ENCODE measurements around the gene GSTM4.
A peak's percentile ranks its signal among the peaks of the same experiment; 100 is the strongest.
"Not testable (repeated sequence)": the region's sequence is repeated elsewhere in the genome, so short reads cannot be mapped to it uniquely, and the experiment has no call there.

GSTM4 gene

DNA sequence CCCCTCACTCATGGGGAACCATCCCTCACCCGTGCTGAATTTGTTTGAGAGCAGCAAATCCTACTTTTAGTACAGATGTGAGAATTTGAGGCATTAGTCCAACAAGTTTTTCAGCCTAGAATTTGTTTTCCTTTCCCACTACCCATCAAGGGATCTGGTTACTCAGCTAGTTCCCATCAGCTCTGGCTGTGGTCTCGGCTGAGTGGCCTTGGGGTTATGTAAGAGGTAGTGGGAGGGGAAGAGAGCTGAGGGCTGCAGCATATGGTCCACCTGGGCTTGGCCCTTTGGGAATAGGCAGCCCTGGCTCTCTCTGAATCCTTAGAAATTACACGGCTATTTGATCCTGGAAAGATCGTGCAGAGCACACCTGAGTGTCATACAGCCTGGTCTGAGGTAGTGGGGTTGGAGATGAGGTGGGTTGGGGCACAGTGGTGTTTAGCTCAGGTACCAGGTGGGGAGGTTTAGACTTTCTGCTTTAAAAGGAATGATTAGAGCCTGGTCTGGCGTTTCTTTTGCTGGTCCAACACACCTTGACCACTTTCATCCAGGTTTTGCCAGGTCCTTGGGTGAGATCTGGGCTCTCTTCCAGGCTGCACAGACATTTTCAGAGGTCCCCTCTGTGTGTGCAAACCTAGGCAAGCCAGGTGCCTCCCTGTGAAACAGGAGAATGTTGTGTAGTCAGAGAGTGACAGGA lies 4.2 kb downstream of the GSTM4 start:
- intact Hi-C loops (cut with DNase I) = no loop called here
- DNase-seq = peak in 2 of 10 donors; percentile 64 to 70

GRCh38 chr1:109660691-109661026 lies 4.8 kb downstream of the GSTM4 start:
- DNase-seq; intact Hi-C loops (cut with DNase I): not testable (repeated sequence)

DNA sequence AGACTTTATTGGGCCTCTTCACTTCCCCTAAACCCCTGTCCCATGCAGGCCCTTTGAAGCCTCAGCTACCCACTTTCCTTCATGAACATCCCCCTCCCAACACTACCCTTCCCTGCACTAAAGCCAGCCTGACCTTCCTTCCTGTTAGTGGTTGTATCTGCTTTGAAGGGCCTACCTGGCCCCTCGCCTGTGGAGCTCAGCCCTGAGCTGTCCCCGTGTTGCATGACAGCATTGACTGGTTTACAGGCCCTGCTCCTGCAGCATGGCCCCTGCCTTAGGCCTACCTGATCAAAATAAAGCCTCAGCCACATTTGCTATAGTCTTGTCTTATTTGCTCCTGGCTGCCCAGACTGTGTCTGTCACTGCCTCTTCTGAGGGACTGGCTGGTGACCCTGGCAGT lies 5.5 kb downstream of the GSTM4 start:
- DNase-seq = peak in 2 of 10 donors; percentile 10 to 57
- intact Hi-C loops (cut with DNase I) = no loop called here

GRCh38 chr1:109664671-109665070 lies 8.8 kb downstream of the GSTM4 start:
- no peak for DNase-seq
- intact Hi-C loops (cut with DNase I) = no loop called here

GRCh38 chr1:109667452-109668122 lies 11.7 kb downstream of the GSTM4 start, which contains the start of gene GSTM2:
Gene GSTM2, plus strand, starts transcription at chr1:109668057. Its CDS starts 59 bp downstream, at chr1:109668116.
- DNase-seq = peak; percentile 73 to 97 (median 84)
- intact Hi-C loops (cut with DNase I) = no loop called here

DNA sequence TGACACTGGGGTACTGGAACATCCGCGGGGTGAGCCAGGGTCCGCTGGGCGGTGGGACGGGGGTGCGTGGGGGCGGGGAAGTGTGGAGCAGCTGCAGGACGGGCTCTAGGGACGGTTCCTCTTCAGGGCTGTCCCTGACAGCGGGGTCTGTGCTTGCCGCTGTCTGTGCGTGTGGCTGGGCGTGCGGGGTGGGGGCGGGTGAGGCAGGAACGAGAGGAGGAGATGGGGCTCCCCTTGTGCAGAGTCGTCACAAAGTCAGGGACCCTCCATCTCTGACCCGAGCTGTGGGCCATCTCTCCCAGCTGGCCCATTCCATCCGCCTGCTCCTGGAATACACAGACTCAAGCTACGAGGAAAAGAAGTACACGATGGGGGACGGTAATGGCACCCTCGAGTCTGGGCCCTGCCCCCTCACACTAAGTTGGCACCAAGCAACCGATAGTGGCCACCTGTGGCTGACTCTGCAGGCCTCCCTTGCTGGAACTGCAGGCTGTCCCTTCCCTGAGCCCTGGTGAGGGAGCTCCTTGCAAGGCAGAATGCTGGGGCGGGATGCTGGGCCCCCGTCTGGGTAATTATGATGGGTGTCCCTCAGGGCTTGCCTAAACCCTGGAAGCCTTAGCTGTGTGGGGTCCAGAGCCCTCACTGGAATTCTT lies 12.3 kb downstream of the GSTM4 start:
- intact Hi-C loops (cut with DNase I) = no loop called here

GRCh38 chr1:109669246-109669948 lies 13.5 kb downstream of the GSTM4 start:
- intact Hi-C loops (cut with DNase I) = no loop called here
- DNase-seq = no peak

More for the DNA sequence above, 12.3 kb downstream of the GSTM4 start:
- DNase-seq = no peak

GRCh38 chr1:109669949-109670302 lies 14.0 kb downstream of the GSTM4 start:
- intact Hi-C loops (cut with DNase I); DNase-seq: not testable (repeated sequence)

- no peak for DNase-seq
- intact Hi-C loops (cut with DNase I) = no loop called here
These were observed 15.2 kb downstream of the GSTM4 start for GRCh38 chr1:109671067-109671466.

DNA sequence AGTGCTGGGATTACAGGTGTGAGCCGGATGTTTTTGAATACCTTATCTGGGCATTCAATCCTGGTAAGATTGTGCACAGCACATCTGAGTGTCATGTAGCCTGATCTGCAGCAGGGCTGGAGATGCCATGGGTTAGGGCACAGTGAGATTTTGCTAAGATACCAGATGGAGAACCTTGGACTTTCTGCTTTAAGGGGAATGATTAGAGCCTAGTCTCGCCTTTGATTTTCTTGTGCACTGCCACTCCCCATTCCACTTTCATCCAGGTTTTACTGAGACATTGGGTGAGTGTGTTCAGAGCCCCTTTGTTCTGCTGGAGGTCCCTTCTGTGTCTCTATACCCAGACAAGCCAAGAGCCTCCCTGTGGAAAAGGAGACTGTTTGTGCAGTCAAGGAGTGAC lies 18.0 kb downstream of the GSTM4 start:
- intact Hi-C loops (cut with DNase I); DNase-seq: not testable (repeated sequence)

DNA sequence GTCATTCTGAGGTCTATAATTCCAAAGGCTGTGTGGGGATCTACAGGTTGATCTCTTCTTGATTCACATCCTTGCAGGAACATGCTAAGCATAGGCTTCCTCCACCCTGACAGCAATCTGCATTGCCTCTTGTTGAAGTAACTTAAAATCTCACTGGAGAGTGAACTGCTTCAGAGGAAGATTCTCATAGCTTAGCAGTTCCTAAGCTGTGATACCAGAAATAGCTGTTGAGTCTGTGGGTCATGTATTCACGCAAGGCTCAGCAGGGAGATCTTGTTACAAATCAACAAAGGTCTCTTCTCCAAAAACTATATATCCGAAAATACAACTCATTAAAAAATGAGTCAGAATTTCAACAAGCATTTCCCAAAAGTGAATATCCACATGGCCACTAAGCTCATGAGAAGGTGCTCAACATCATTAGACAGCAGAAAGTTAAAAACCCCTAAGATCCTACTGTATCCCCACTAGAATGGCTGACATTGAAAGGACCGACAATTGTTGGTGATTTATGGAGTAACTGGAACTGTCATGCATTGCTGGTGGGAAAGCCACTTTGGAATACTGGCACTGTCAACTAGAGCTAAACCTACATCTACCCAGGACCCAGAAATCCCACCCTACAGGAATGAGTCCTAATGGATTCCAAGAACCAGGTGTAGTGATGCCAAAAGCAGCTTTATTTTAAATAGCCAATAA lies 20.9 kb downstream of the GSTM4 start:
- intact Hi-C loops (cut with DNase I); DNase-seq: not testable (repeated sequence)

DNA sequence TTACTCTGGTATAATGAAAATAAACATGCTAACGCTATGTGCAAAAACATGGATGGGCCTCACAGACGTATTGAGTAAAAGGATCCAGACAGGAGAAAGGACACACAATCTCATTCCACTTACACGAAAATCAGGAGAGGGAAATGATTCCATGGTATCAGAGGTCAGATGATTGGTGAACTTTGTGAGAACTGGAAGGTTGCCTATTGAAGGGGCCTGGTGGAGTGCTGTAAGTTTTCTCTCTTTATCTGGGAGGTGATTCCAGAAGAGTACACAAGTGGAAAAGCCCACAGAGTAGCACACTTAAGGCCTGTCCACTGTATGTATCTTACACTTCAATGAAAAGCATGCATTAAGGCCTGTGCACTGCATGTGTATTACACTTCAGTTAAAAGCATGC lies 21.6 kb downstream of the GSTM4 start:
- intact Hi-C loops (cut with DNase I) = no loop called here
- no peak for DNase-seq

GRCh38 chr1:109678637-109679036 lies 22.7 kb downstream of the GSTM4 start:
- intact Hi-C loops (cut with DNase I); DNase-seq: not testable (repeated sequence)

DNA sequence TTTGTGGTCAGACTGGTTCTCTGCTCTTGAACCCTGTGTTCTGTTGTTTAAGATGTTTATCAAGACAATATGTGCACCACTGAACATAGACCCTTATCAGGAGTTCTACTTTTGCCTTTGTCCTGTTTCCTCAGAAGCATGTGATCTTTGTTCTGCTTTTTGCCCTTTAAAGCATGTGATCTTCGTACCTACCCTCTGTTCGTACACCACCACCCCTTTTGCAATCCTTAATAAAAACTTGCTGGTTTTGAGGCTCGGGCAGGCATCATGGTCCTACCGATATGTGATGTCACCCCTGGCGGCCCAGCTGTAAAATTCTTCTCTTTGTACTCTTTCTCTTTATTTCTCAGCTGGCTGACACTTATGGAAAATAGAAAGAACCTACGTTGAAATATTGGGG lies 28.9 kb downstream of the GSTM4 start:
- DNase-seq; intact Hi-C loops (cut with DNase I): not testable (repeated sequence)

GRCh38 chr1:109685399-109685798 lies 29.5 kb downstream of the GSTM4 start:
- intact Hi-C loops (cut with DNase I); DNase-seq: not testable (repeated sequence)

GRCh38 chr1:109685890-109686289 lies 30.0 kb downstream of the GSTM4 start:
- intact Hi-C loops (cut with DNase I); DNase-seq: not testable (repeated sequence)

GRCh38 chr1:109687109-109687508 lies 31.2 kb downstream of the GSTM4 start:
- intact Hi-C loops (cut with DNase I); DNase-seq: not testable (repeated sequence)

DNA sequence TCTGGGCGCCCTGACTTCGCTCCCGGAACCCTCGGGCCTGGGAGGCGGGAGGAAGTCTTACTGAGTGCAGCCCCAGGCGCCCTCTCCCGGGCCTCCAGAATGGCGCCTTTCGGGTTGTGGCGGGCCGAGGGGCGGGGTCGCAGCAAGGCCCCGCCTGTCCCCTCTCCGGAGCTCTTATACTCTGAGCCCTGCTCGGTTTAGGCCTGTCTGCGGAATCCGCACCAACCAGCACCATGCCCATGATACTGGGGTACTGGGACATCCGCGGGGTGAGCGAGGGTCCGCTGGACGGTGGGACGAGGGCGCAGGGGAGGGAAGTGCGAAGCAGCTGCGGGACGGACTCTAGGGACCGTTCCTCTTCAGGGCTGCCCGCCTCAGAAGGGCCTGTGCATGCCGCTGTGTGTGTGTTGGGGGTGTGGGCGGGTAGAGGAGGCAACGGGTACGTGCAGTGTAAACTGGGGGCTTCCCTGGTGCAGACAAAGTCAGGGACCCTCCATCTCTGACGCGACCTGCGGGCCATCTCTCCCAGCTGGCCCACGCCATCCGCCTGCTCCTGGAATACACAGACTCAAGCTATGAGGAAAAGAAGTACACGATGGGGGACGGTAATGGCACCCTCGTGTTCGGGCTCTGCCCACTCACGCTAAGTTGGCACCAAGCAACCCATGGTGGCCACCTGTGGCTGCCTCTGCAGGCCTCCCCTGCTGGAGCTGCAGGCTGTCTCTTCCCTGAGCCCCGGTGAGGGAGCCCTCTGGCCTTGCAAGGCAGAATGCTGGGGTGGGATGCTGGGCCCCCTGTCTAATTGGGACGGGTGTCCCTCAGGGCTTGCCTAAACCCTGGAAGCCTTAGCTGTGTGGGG lies 32.0 kb downstream of the GSTM4 start, which contains the start of gene GSTM1:
Gene GSTM1 (plus strand): TSS at position 177 of the 859 bp plus-strand sequence. CDS start 57 bp downstream, at position 234.
- DNase-seq = peak in 6 of 10 donors; percentile 40 to 93 (median 63)
- intact Hi-C loops (cut with DNase I) = no loop called here

GRCh38 chr1:109689844-109690405 lies 34.0 kb downstream of the GSTM4 start:
- DNase-seq = peak in 1 of 10 donors; percentile 13
- intact Hi-C loops (cut with DNase I) = no loop called here

Data from posterior cingulate gyrus (tissue), 11 donors.